ENCODE data around the gene SPACA4. TPM values are rescaled to one million over a fixed set of nuclear protein-coding genes. Genes with fewer than 3 reads are reported as not detected.

Gene SPACA4
- not detected for total RNA-seq

GRCh38 chr19:48606463-48607358, at the start of gene SPACA4:
Gene SPACA4, plus strand, starts transcription at chr19:48606742. Its CDS starts 237 bp downstream, at chr19:48606979.
- Histone ChIP-seq H3K27ac (ENCODE audit: low read depth, low read length) (no peak within 1 kb of the TSS), H3K4me3 (ENCODE audit: low read length in 3 of 3) (no peak within 1 kb of the TSS), H3K4me1 (ENCODE audit: control insufficient read depth in 3 of 3, insufficient read depth in 3 of 3, low read length in 3 of 3) (peaks cover 0 to 2% (median 0%) of the 10 kb centered on the region in 3 donors), H3K27me3 (ENCODE audit: control insufficient read depth in 3 of 3, insufficient read depth in 3 of 3, low read length in 3 of 3) (no peaks in the 10 kb centered on the region), H3K9ac (ENCODE audit: low read depth in 1 of 3, low read length in 3 of 3) (no peak within 1 kb of the TSS), H3K36me3 (ENCODE audit: control insufficient read depth in 3 of 3, insufficient read depth in 3 of 3, low read length in 3 of 3) (no peaks in the 10 kb centered on the region), H3K9me3 (ENCODE audit: control insufficient read depth in 3 of 3, low read length in 3 of 3) (no peaks in the 10 kb centered on the region)

GRCh38 chr19:48556825-48557224, 49.7 kb upstream of the SPACA4 start:
- Histone ChIP-seq H3K9me3 (ENCODE audit: control insufficient read depth in 3 of 3, low read length in 3 of 3) (no peaks in the 10 kb centered on the region), H3K4me1 (ENCODE audit: control insufficient read depth in 3 of 3, insufficient read depth in 3 of 3, low read length in 3 of 3) (peaks cover 0 to 4% (median 0%) of the 10 kb centered on the region in 3 donors), H3K9ac (ENCODE audit: low read depth in 1 of 3, low read length in 3 of 3) (no peak overlapping the region), H3K4me3 (ENCODE audit: low read length in 3 of 3) (no peak overlapping the region), H3K27me3 (ENCODE audit: control insufficient read depth in 3 of 3, insufficient read depth in 3 of 3, low read length in 3 of 3) (peaks cover 5 to 15% (median 14%) of the 10 kb centered on the region in 3 donors), H3K27ac (ENCODE audit: low read depth, low read length) (no peak overlapping the region), H3K36me3 (ENCODE audit: control insufficient read depth in 3 of 3, insufficient read depth in 3 of 3, low read length in 3 of 3) (no peaks in the 10 kb centered on the region)

GRCh38 chr19:48558018-48558684, 48.4 kb upstream of the SPACA4 start:
- Histone ChIP-seq H3K9ac (ENCODE audit: low read depth in 1 of 3, low read length in 3 of 3) (no peak overlapping the region), H3K27me3 (ENCODE audit: control insufficient read depth in 3 of 3, insufficient read depth in 3 of 3, low read length in 3 of 3) (peaks cover 4 to 14% (median 8%) of the 10 kb centered on the region in 3 donors), H3K9me3 (ENCODE audit: control insufficient read depth in 3 of 3, low read length in 3 of 3) (no peaks in the 10 kb centered on the region), H3K4me3 (ENCODE audit: low read length in 3 of 3) (no peak overlapping the region), H3K27ac (ENCODE audit: low read depth, low read length) (no peak overlapping the region), H3K36me3 (ENCODE audit: control insufficient read depth in 3 of 3, insufficient read depth in 3 of 3, low read length in 3 of 3) (no peaks in the 10 kb centered on the region), H3K4me1 (ENCODE audit: control insufficient read depth in 3 of 3, insufficient read depth in 3 of 3, low read length in 3 of 3) (peaks cover 0 to 6% (median 0%) of the 10 kb centered on the region in 3 donors)

- H3K27ac ChIP-seq (ENCODE audit: low read depth, low read length): no peak overlapping the region
- no peak overlapping the region for H3K4me3 ChIP-seq (ENCODE audit: low read length in 3 of 3)
- no peaks in the 10 kb centered on the region for H3K9me3 ChIP-seq (ENCODE audit: control insufficient read depth in 3 of 3, low read length in 3 of 3)
- peaks cover 4 to 14% (median 8%) of the 10 kb centered on the region in 3 donors for H3K27me3 ChIP-seq (ENCODE audit: control insufficient read depth in 3 of 3, insufficient read depth in 3 of 3, low read length in 3 of 3)
- H3K4me1 ChIP-seq (ENCODE audit: control insufficient read depth in 3 of 3, insufficient read depth in 3 of 3, low read length in 3 of 3): peaks cover 0 to 10% (median 0%) of the 10 kb centered on the region in 3 donors
- H3K9ac ChIP-seq (ENCODE audit: low read depth in 1 of 3, low read length in 3 of 3): no peak overlapping the region
- no peaks in the 10 kb centered on the region for H3K36me3 ChIP-seq (ENCODE audit: control insufficient read depth in 3 of 3, insufficient read depth in 3 of 3, low read length in 3 of 3)
Observed at GRCh38 chr19:48560095-48560530, 46.4 kb upstream of the SPACA4 start.

- Histone ChIP-seq H3K9ac (ENCODE audit: low read depth in 1 of 3, low read length in 3 of 3) (no peak overlapping the region), H3K4me3 (ENCODE audit: low read length in 3 of 3) (no peak overlapping the region), H3K27me3 (ENCODE audit: control insufficient read depth in 3 of 3, insufficient read depth in 3 of 3, low read length in 3 of 3) (peaks cover 4 to 14% (median 8%) of the 10 kb centered on the region in 3 donors), H3K9me3 (ENCODE audit: control insufficient read depth in 3 of 3, low read length in 3 of 3) (no peaks in the 10 kb centered on the region), H3K36me3 (ENCODE audit: control insufficient read depth in 3 of 3, insufficient read depth in 3 of 3, low read length in 3 of 3) (no peaks in the 10 kb centered on the region), H3K4me1 (ENCODE audit: control insufficient read depth in 3 of 3, insufficient read depth in 3 of 3, low read length in 3 of 3) (peaks cover 0 to 10% (median 0%) of the 10 kb centered on the region in 3 donors), H3K27ac (ENCODE audit: low read depth, low read length) (no peak overlapping the region)
Observed at GRCh38 chr19:48561412-48561811, 45.1 kb upstream of the SPACA4 start.

- Histone ChIP-seq H3K9ac (ENCODE audit: low read depth in 1 of 3, low read length in 3 of 3) (no peak overlapping the region), H3K36me3 (ENCODE audit: control insufficient read depth in 3 of 3, insufficient read depth in 3 of 3, low read length in 3 of 3) (no peaks in the 10 kb centered on the region), H3K9me3 (ENCODE audit: control insufficient read depth in 3 of 3, low read length in 3 of 3) (no peaks in the 10 kb centered on the region), H3K4me3 (ENCODE audit: low read length in 3 of 3) (no peak overlapping the region), H3K4me1 (ENCODE audit: control insufficient read depth in 3 of 3, insufficient read depth in 3 of 3, low read length in 3 of 3) (peaks cover 10 to 20% (median 10%) of the 10 kb centered on the region in 3 donors), H3K27me3 (ENCODE audit: control insufficient read depth in 3 of 3, insufficient read depth in 3 of 3, low read length in 3 of 3) (peaks cover 0 to under 1% (median 0%) of the 10 kb centered on the region in 3 donors), H3K27ac (ENCODE audit: low read depth, low read length) (no peak overlapping the region)
Observed at GRCh38 chr19:48565090-48565489, 41.5 kb upstream of the SPACA4 start.

GRCh38 chr19:48568345-48568886, 38.1 kb upstream of the SPACA4 start:
- Histone ChIP-seq H3K9me3 (ENCODE audit: control insufficient read depth in 3 of 3, low read length in 3 of 3) (no peaks in the 10 kb centered on the region), H3K27ac (ENCODE audit: low read depth, low read length) (peak overlapping the region; percentile 86), H3K4me1 (ENCODE audit: control insufficient read depth in 3 of 3, insufficient read depth in 3 of 3, low read length in 3 of 3) (peaks cover 10 to 15% (median 13%) of the 10 kb centered on the region in 3 donors), H3K9ac (ENCODE audit: low read depth in 1 of 3, low read length in 3 of 3) (peak overlapping the region; percentile 40 to 56 (median 51)), H3K4me3 (ENCODE audit: low read length in 3 of 3) (peak overlapping the region in 2 of 3 donors; percentile 48 to 49), H3K36me3 (ENCODE audit: control insufficient read depth in 3 of 3, insufficient read depth in 3 of 3, low read length in 3 of 3) (no peaks in the 10 kb centered on the region), H3K27me3 (ENCODE audit: control insufficient read depth in 3 of 3, insufficient read depth in 3 of 3, low read length in 3 of 3) (no peaks in the 10 kb centered on the region)

- peak overlapping the region; percentile 55 for H3K27ac ChIP-seq (ENCODE audit: low read depth, low read length)
- H3K36me3 ChIP-seq (ENCODE audit: control insufficient read depth in 3 of 3, insufficient read depth in 3 of 3, low read length in 3 of 3): no peaks in the 10 kb centered on the region
- H3K9me3 ChIP-seq (ENCODE audit: control insufficient read depth in 3 of 3, low read length in 3 of 3): no peaks in the 10 kb centered on the region
- H3K27me3 ChIP-seq (ENCODE audit: control insufficient read depth in 3 of 3, insufficient read depth in 3 of 3, low read length in 3 of 3): no peaks in the 10 kb centered on the region
- peaks cover 10 to 14% (median 13%) of the 10 kb centered on the region in 3 donors for H3K4me1 ChIP-seq (ENCODE audit: control insufficient read depth in 3 of 3, insufficient read depth in 3 of 3, low read length in 3 of 3)
- no peak overlapping the region for H3K9ac ChIP-seq (ENCODE audit: low read depth in 1 of 3, low read length in 3 of 3)
- no peak overlapping the region for H3K4me3 ChIP-seq (ENCODE audit: low read length in 3 of 3)
Observed at GRCh38 chr19:48569814-48570213, 36.7 kb upstream of the SPACA4 start.

GRCh38 chr19:48571378-48572162, 35.0 kb upstream of the SPACA4 start:
- H3K36me3 ChIP-seq (ENCODE audit: control insufficient read depth in 3 of 3, insufficient read depth in 3 of 3, low read length in 3 of 3): no peaks in the 10 kb centered on the region
- no peak overlapping the region for H3K4me3 ChIP-seq (ENCODE audit: low read length in 3 of 3)
- no peak overlapping the region for H3K9ac ChIP-seq (ENCODE audit: low read depth in 1 of 3, low read length in 3 of 3)
- H3K4me1 ChIP-seq (ENCODE audit: control insufficient read depth in 3 of 3, insufficient read depth in 3 of 3, low read length in 3 of 3): peaks cover 10 to 14% (median 13%) of the 10 kb centered on the region in 3 donors
- no peaks in the 10 kb centered on the region for H3K27me3 ChIP-seq (ENCODE audit: control insufficient read depth in 3 of 3, insufficient read depth in 3 of 3, low read length in 3 of 3)
- no peak overlapping the region for H3K27ac ChIP-seq (ENCODE audit: low read depth, low read length)
- H3K9me3 ChIP-seq (ENCODE audit: control insufficient read depth in 3 of 3, low read length in 3 of 3): no peaks in the 10 kb centered on the region
